ENCODE data around the gene SDCBP2. TPM values are rescaled to one million over a fixed set of nuclear protein-coding genes. Genes with fewer than 3 reads are reported as not detected.

The SDCBP2 gene
- total and polyA plus RNA-seq, 2 of the 4 experiments (the other 2 are of a cell fraction) = 0.54 to 1.3 TPM

GRCh38 chr20:1327827-1328679 lies 886 bp downstream of the SDCBP2 start:
- H4K5ac ChIP-seq (ENCODE audit: low read depth, low read length) = no peak overlapping the region
- BruUV-seq (replicated peaks) = no TSS peak

More at GRCh38 chr20:1327827-1328679, 886 bp downstream of the SDCBP2 start:
- 100% methylated on average over 4 of the region's 7 CpGs; no CpG with 5 or more reads in 1 of the 2 experiments for WGBS, 2 experiments (ENCODE audit: extremely low coverage in 2 of 2, insufficient read length in 1 of 2)
- Histone ChIP-seq H4K8ac (ENCODE audit: low read depth in 2 of 2, low read length in 2 of 2) (peak overlapping the region; percentile 1 to 10; a peak in 1 of 4 replicates), H2AK9ac (replicated peaks; ENCODE audit: low read depth, low read length, poor library complexity) (no peak overlapping the region), H3K27ac (ENCODE audit: insufficient read depth, low read length) (peak overlapping the region; percentile 33), H4K20me1 (ENCODE audit: insufficient read depth, low read length) (peaks cover 4% of the 10 kb centered on the region; the same call in 1 of the 2 replicates), H2AK5ac (ENCODE audit: low read depth, low read length) (peak overlapping the region; percentile 47), H3K27me3 (ENCODE audit: control insufficient read depth, insufficient read depth, low read length) (no peaks in the 10 kb centered on the region), H2BK120ac (ENCODE audit: low read depth, low read length) (peak overlapping the region; percentile 55; the same call in 1 of the 2 replicates), H3K23ac (ENCODE audit: low read depth, low read length) (peak overlapping the region; percentile 30), H3K9ac (ENCODE audit: low read depth, low read length) (no peak overlapping the region; the same call in 1 of the 2 replicates), H3K4ac (ENCODE audit: low read depth, low read length) (peak overlapping the region; percentile 70), H3K4me2 (ENCODE audit: low read depth, low read length) (no peak overlapping the region), H2BK20ac (ENCODE audit: low read depth, low read length) (peak overlapping the region; percentile 46; the same call in 1 of the 2 replicates), H3K18ac (ENCODE audit: low read depth, low read length) (no peak overlapping the region), H3K4me1 (ENCODE audit: control insufficient read depth, insufficient read depth, low read length) (peaks cover 27% of the 10 kb centered on the region), H3K14ac (replicated peaks; ENCODE audit: low read depth, low read length) (peak overlapping the region; percentile 18; the same call in 1 of the 2 replicates), H2BK5ac (ENCODE audit: low read depth, low read length, poor library complexity, severe bottlenecking) (peak overlapping the region; percentile 7), H3K79me1 (ENCODE audit: low read depth in 1 of 2, low read length in 2 of 2) (peaks cover 48 to 89% of the 10 kb centered on the region in 2 experiments), H2AFZ (replicated peaks; ENCODE audit: low read length, poor library complexity) (no peak overlapping the region), H3K9me3 (ENCODE audit: control insufficient read depth, insufficient read depth, low read length) (no peaks in the 10 kb centered on the region), H3K36me3 (ENCODE audit: control insufficient read depth, insufficient read depth, low read length) (peaks cover 6% of the 10 kb centered on the region; the same call in 1 of the 2 replicates), H3K4me3 (ENCODE audit: insufficient read depth, low read depth, low read length) (no peak overlapping the region), H3K9me1 (ENCODE audit: insufficient read depth, low read length) (peaks cover 42% of the 10 kb centered on the region), H4K91ac (ENCODE audit: insufficient read depth, low read depth, low read length) (peak overlapping the region; percentile 38; the same call in 1 of the 2 replicates), H2BK15ac (ENCODE audit: low read depth, low read length) (no peak overlapping the region; the same call in 2 of the 3 replicates), H3K56ac (ENCODE audit: extremely low read depth, insufficient read depth, low read length) (peak overlapping the region; percentile 14; the same call in 1 of the 2 replicates)
- DNase-seq (no peak), ATAC-seq (ENCODE audit: low read depth) (no peak)
- dilution Hi-C loops (cut with HindIII; ENCODE audit: low sequenced_read_pairs, unreplicated experiment) = no loop called here
- ChIA-PET POLR2A (ENCODE audit: unreplicated experiment) (interaction anchor here (0.5 to 0.6 kb wide), 2 partner anchors 8 to 32 kb away, joined by 3 to 5 read pairs; no protein-coding TSS in a partner anchor), CTCF (no interaction called here)
- in situ Hi-C loops (cut with MboI; ENCODE audit: low sequenced_read_pairs) = loop anchor here (25.0 kb wide), 1 partner anchor 509 kb away; no protein-coding TSS in a partner anchor
- intact Hi-C loops (cut with micrococcal nuclease) = loop anchor here (5.0 kb wide), 1 partner anchor 49 kb away; no protein-coding TSS in a partner anchor
- no peak for TF ChIP-seq POLR2A (IDR thresholded peaks at IDR 0.05; ENCODE audit: low read depth, low read length)
- no peak for TF ChIP-seq RFX5 (IDR thresholded peaks at IDR 0.05; ENCODE audit: low read depth, low read length)
- no peak for TF ChIP-seq MXI1 (IDR thresholded peaks at IDR 0.05; ENCODE audit: borderline replicate concordance, low read depth, low read length)
- TF ChIP-seq CTCF (conservative IDR thresholded peaks at IDR 0.05; ENCODE audit: low read depth, low read length) = no peak
- no peak for TF ChIP-seq BHLHE40 (IDR thresholded peaks at IDR 0.05; ENCODE audit: low read depth, low read length)
- TF ChIP-seq NFE2L2 (IDR thresholded peaks at IDR 0.05; ENCODE audit: low read depth, low read length) = no peak
- TF ChIP-seq ELK1 (IDR thresholded peaks at IDR 0.05; ENCODE audit: borderline replicate concordance, low read depth, low read length) = no peak
- no peak for TF ChIP-seq RCOR1 (IDR thresholded peaks at IDR 0.05; ENCODE audit: insufficient replicate concordance, low read length)
- no peak for TF ChIP-seq CHD1 (IDR thresholded peaks at IDR 0.05; ENCODE audit: low read depth, low read length)
- no peak for TF ChIP-seq MAFK (IDR thresholded peaks at IDR 0.05; ENCODE audit: low read depth, low read length)
- no peak for TF ChIP-seq RAD21 (IDR thresholded peaks at IDR 0.05; ENCODE audit: low read length)
- no peak for TF ChIP-seq FOS (IDR thresholded peaks at IDR 0.05; ENCODE audit: low read depth, low read length)
- TF ChIP-seq SMC3 (IDR thresholded peaks at IDR 0.05; ENCODE audit: low read depth, low read length) = no peak

Measured in IMR-90 (cell line).